Measurements from ENCODE around the gene ITGB7.

Gene ITGB7

GRCh38 chr12:53211476-53212381 is 4.7 kb upstream of the ITGB7 start:
- TF ChIP-seq, protein P1, sequence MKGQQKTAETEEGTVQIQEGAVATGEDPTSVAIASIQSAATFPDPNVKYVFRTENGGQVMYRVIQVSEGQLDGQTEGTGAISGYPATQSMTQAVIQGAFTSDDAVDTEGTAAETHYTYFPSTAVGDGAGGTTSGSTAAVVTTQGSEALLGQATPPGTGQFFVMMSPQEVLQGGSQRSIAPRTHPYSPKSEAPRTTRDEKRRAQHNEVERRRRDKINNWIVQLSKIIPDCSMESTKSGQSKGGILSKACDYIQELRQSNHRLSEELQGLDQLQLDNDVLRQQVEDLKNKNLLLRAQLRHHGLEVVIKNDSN (IDR thresholded peaks at IDR 0.05), result no peak
- peak; percentile 47; the same call in 1 of the 2 replicates for TF ChIP-seq RAD21 (IDR thresholded peaks at IDR 0.05; ENCODE audit: low read depth)

DNA sequence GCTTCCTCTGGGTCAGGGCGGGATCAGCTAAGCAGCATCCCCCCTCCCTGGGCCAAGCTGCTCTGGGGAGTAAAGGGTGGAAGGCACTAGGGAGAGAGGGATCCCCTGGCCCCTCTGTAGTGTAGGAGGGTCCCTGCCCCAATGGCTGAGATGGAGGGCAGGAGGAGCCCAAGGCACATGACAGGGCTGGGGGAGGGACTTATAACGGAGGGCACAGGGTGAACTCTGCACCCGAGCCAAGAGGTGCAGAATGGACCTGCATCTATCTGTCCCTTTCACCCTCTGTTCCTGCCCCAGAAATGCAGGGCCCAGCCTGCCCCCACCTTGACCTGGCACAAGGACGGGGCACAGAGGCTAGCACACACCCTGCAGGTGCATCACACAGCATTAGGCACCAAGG is 3.8 kb upstream of the ITGB7 start:
- no peak for TF ChIP-seq ZBTB7A (IDR thresholded peaks at IDR 0.05; ENCODE audit: low read depth)
- no peak for TF ChIP-seq EP300 (IDR thresholded peaks at IDR 0.05; ENCODE audit: borderline replicate concordance)
- TF ChIP-seq, protein P1 (IDR thresholded peaks at IDR 0.05), result no peak
- TF ChIP-seq YY1 (IDR thresholded peaks at IDR 0.05; ENCODE audit: low read depth), result no peak
- no peak for TF ChIP-seq CREB1 (IDR thresholded peaks at IDR 0.05; ENCODE audit: low read depth)

DNA sequence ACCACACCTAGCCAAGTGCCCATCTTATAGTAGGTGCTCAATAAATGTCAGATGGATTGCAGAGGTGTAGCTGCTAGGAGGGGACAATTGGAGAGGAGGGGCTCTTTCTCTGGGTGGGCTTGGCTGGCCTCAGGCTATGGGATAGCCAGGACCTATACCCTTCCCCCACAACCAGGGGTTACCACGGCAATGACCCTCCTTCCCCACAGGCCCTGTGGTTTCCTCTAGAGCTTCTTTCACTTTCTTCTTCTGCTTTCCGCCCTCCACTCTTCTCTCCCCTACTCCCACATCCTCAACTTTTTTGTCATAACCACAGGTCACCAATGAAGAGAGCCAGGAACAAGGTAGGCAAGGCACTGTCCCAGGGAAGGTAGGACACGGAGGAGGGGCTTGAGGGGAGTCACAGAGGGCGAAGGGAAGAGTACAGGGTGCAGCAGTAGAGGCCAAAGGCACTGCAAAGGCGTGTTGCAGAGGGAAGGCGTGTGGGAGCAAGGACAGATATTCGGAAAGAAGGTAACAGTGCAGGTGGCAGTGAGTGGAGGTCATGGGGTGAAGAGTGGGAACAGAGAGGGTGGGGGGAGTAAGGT is 1.9 kb upstream of the ITGB7 start:
- no peak for TF ChIP-seq TEAD4 (IDR thresholded peaks at IDR 0.05)
- TF ChIP-seq YY1 (IDR thresholded peaks at IDR 0.05; ENCODE audit: low read depth), result no peak
- TF ChIP-seq RAD21 (IDR thresholded peaks at IDR 0.05; ENCODE audit: low read depth), result no peak
- TF ChIP-seq, protein P1 (IDR thresholded peaks at IDR 0.05), result no peak
- no peak for TF ChIP-seq MAX (IDR thresholded peaks at IDR 0.05)
- TF ChIP-seq NFIC (IDR thresholded peaks at IDR 0.05), result no peak

- no peak for TF ChIP-seq NFIC (IDR thresholded peaks at IDR 0.05)
Observed at GRCh38 chr12:53208435-53208834, 1.4 kb upstream of the ITGB7 start.

- no peak for TF ChIP-seq ZBTB7A (IDR thresholded peaks at IDR 0.05; ENCODE audit: low read depth)
- no peak for TF ChIP-seq EGR1 (IDR thresholded peaks at IDR 0.05)
- TF ChIP-seq NFIC (IDR thresholded peaks at IDR 0.05), result no peak
- TF ChIP-seq TEAD4 (IDR thresholded peaks at IDR 0.05), result no peak
- TF ChIP-seq, protein P1 (IDR thresholded peaks at IDR 0.05), result no peak
- TF ChIP-seq TAF1 (IDR thresholded peaks at IDR 0.05; ENCODE audit: low read depth), result no peak
- TF ChIP-seq YY1 (IDR thresholded peaks at IDR 0.05; ENCODE audit: low read depth), result no peak
- TF ChIP-seq MAX (IDR thresholded peaks at IDR 0.05), result no peak
- TF ChIP-seq, protein P2, sequence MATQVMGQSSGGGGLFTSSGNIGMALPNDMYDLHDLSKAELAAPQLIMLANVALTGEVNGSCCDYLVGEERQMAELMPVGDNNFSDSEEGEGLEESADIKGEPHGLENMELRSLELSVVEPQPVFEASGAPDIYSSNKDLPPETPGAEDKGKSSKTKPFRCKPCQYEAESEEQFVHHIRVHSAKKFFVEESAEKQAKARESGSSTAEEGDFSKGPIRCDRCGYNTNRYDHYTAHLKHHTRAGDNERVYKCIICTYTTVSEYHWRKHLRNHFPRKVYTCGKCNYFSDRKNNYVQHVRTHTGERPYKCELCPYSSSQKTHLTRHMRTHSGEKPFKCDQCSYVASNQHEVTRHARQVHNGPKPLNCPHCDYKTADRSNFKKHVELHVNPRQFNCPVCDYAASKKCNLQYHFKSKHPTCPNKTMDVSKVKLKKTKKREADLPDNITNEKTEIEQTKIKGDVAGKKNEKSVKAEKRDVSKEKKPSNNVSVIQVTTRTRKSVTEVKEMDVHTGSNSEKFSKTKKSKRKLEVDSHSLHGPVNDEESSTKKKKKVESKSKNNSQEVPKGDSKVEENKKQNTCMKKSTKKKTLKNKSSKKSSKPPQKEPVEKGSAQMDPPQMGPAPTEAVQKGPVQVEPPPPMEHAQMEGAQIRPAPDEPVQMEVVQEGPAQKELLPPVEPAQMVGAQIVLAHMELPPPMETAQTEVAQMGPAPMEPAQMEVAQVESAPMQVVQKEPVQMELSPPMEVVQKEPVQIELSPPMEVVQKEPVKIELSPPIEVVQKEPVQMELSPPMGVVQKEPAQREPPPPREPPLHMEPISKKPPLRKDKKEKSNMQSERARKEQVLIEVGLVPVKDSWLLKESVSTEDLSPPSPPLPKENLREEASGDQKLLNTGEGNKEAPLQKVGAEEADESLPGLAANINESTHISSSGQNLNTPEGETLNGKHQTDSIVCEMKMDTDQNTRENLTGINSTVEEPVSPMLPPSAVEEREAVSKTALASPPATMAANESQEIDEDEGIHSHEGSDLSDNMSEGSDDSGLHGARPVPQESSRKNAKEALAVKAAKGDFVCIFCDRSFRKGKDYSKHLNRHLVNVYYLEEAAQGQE (IDR thresholded peaks at IDR 0.05; ENCODE audit: low read depth), result no peak
- no peak for TF ChIP-seq FOXM1 (IDR thresholded peaks at IDR 0.05; ENCODE audit: borderline replicate concordance, low read depth)
- no peak for TF ChIP-seq CEBPB (IDR thresholded peaks at IDR 0.05)
Observed at GRCh38 chr12:53205747-53206419, 1.2 kb downstream of the ITGB7 start.

GRCh38 chr12:53204351-53204750 is 2.7 kb downstream of the ITGB7 start:
- no peak for TF ChIP-seq TCF12 (IDR thresholded peaks at IDR 0.05; ENCODE audit: low read depth)
- TF ChIP-seq FOXM1 (IDR thresholded peaks at IDR 0.05; ENCODE audit: borderline replicate concordance, low read depth), result no peak
- no peak for TF ChIP-seq ZBTB7A (IDR thresholded peaks at IDR 0.05; ENCODE audit: low read depth)
- TF ChIP-seq CREB1 (IDR thresholded peaks at IDR 0.05; ENCODE audit: low read depth), result no peak
- TF ChIP-seq TAF1 (IDR thresholded peaks at IDR 0.05; ENCODE audit: low read depth), result no peak
- no peak for TF ChIP-seq RAD21 (IDR thresholded peaks at IDR 0.05; ENCODE audit: low read depth)
- TF ChIP-seq TEAD4 (IDR thresholded peaks at IDR 0.05), result no peak
- no peak for TF ChIP-seq EP300 (IDR thresholded peaks at IDR 0.05; ENCODE audit: borderline replicate concordance)
- TF ChIP-seq, protein P1 (IDR thresholded peaks at IDR 0.05), result no peak
- TF ChIP-seq EGR1 (IDR thresholded peaks at IDR 0.05), result no peak
- no peak for TF ChIP-seq YY1 (IDR thresholded peaks at IDR 0.05; ENCODE audit: low read depth)
- TF ChIP-seq, protein P2 (IDR thresholded peaks at IDR 0.05; ENCODE audit: low read depth), result no peak
- no peak for TF ChIP-seq MAX (IDR thresholded peaks at IDR 0.05)
- no peak for TF ChIP-seq CEBPB (IDR thresholded peaks at IDR 0.05)
- no peak for TF ChIP-seq NFIC (IDR thresholded peaks at IDR 0.05)
